HL-60 (cell line): Measurements from ENCODE around the gene RGS2.

Source experiments
- DNase-seq, 2 experiments: peaks; one replicate each; pipeline ENCODE4 v3.0.0-alpha.2; 2010 to 2020; ENCODE audit warnings: low read depth in 1 of 2, low spot score in 1 of 2
- H3K27ac ChIP-seq: fragments of 250-450 bp; sonication (Bioruptor Pico); replicated peaks from 2 replicates; pipeline ENCODE4 v1.5.1; 2020; ENCODE audit warnings: mild to moderate bottlenecking, moderate library complexity
- H3K27me3 ChIP-seq: fragments of 250-450 bp; sonication (Bioruptor Pico); 2 replicates; pipeline ENCODE4 v1.5.1; 2021; ENCODE audit warnings: mild to moderate bottlenecking, moderate library complexity; ENCODE audit not compliant: insufficient read depth, poor library complexity, severe bottlenecking
- H3K4me3 ChIP-seq: replicated peaks from 2 replicates; pipeline ENCODE4 v1.5.1; 2011; ENCODE audit warnings: mild to moderate bottlenecking, control low read depth, low read length; ENCODE audit not compliant: insufficient read depth
- CTCF ChIP-seq: IDR thresholded peaks from one replicate; pipeline ENCODE4 v1.5.1; 2011; ENCODE audit warnings: low read length, control low read depth, inconsistent platforms; ENCODE audit not compliant: insufficient read depth
- GABPA ChIP-seq: IDR thresholded peaks from 2 replicates; pipeline ENCODE4 v1.6.1; 2012; ENCODE audit warnings: low read depth
- POLR2AphosphoS5 ChIP-seq: IDR thresholded peaks from 2 replicates; pipeline ENCODE4 v1.6.1; 2012; ENCODE audit warnings: low read depth
- SPI1 ChIP-seq: IDR thresholded peaks from 2 replicates; pipeline ENCODE4 v1.6.1; 2012; ENCODE audit warnings: low read depth, mild to moderate bottlenecking, borderline replicate concordance
- TF ChIP-seq, protein P1 (sequence below): IDR thresholded peaks from 2 replicates; pipeline ENCODE4 v1.6.1; 2012; ENCODE audit warnings: low read depth; ENCODE audit not compliant: insufficient replicate concordance

Gene RGS2

GRCh38 chr1:192794768-192795035 is 14.1 kb upstream of the RGS2 start:
- Histone ChIP-seq H3K27me3 (no peaks in the 10 kb centered on the region), H3K27ac (no peak overlapping the region), H3K4me3 (no peak overlapping the region)
- no peak for DNase-seq
- TF ChIP-seq CTCF = no peak
- TF ChIP-seq SPI1 = no peak
- TF ChIP-seq, protein P1, sequence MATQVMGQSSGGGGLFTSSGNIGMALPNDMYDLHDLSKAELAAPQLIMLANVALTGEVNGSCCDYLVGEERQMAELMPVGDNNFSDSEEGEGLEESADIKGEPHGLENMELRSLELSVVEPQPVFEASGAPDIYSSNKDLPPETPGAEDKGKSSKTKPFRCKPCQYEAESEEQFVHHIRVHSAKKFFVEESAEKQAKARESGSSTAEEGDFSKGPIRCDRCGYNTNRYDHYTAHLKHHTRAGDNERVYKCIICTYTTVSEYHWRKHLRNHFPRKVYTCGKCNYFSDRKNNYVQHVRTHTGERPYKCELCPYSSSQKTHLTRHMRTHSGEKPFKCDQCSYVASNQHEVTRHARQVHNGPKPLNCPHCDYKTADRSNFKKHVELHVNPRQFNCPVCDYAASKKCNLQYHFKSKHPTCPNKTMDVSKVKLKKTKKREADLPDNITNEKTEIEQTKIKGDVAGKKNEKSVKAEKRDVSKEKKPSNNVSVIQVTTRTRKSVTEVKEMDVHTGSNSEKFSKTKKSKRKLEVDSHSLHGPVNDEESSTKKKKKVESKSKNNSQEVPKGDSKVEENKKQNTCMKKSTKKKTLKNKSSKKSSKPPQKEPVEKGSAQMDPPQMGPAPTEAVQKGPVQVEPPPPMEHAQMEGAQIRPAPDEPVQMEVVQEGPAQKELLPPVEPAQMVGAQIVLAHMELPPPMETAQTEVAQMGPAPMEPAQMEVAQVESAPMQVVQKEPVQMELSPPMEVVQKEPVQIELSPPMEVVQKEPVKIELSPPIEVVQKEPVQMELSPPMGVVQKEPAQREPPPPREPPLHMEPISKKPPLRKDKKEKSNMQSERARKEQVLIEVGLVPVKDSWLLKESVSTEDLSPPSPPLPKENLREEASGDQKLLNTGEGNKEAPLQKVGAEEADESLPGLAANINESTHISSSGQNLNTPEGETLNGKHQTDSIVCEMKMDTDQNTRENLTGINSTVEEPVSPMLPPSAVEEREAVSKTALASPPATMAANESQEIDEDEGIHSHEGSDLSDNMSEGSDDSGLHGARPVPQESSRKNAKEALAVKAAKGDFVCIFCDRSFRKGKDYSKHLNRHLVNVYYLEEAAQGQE = no peak
- no peak for TF ChIP-seq GABPA
- no peak for TF ChIP-seq POLR2AphosphoS5

- Histone ChIP-seq H3K27me3 (no peaks in the 10 kb centered on the region), H3K4me3 (no peak overlapping the region), H3K27ac (no peak overlapping the region)
- TF ChIP-seq GABPA = no peak
- TF ChIP-seq SPI1 = peak; percentile 94
- no peak for DNase-seq
Measured at GRCh38 chr1:192795916-192796618, 12.8 kb upstream of the RGS2 start.

GRCh38 chr1:192797143-192797542 is 11.7 kb upstream of the RGS2 start:
- H3K27me3 ChIP-seq = no peaks in the 10 kb centered on the region
- TF ChIP-seq, protein P1 = no peak
- TF ChIP-seq POLR2AphosphoS5 (no peak), GABPA (no peak), CTCF (no peak), SPI1 (no peak)
- no peak overlapping the region for H3K4me3 ChIP-seq
- no peak for DNase-seq
- no peak overlapping the region for H3K27ac ChIP-seq

DNA sequence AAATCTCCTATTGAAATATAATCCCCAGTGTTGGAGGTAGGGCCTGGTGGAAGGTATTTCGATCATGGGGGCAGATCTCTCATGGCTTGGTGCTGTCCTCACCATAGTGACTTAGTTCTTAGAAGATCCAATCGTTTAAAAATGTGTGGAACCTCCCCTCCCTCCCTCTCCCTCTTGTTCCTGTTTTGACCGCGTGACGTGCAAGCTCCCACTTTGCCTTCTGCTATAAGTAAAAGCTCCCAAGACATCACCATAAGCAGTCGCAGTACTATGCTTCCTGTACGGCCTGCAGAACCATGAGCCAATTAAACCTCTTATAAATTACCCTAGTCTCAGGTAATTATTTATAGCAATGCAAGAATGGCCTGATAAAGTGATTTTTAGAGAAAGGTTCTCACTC is 10.9 kb upstream of the RGS2 start:
- DNase-seq = peak in 1 of 2 experiments; percentile 58
- H3K4me3 ChIP-seq = no peak overlapping the region

More for the DNA sequence above, 10.9 kb upstream of the RGS2 start:
- TF ChIP-seq, protein P1 = no peak
- TF ChIP-seq SPI1 = peak; percentile 1; the same call in 1 of the 2 replicates
- TF ChIP-seq CTCF = no peak
- H3K27me3 ChIP-seq = no peaks in the 10 kb centered on the region
- H3K27ac ChIP-seq = no peak overlapping the region
